Uterus (tissue), 4 donors: ENCODE measurements around the gene MBP. TPM values are rescaled to one million over a fixed set of nuclear protein-coding genes. Genes with fewer than 3 reads are reported as not detected.
"Not testable (repeated sequence)": the region's sequence is repeated elsewhere in the genome, so short reads cannot be mapped to it uniquely, and the experiment has no call there.

ENCODE experiments used
- DNase-seq, 2 donors: peaks; one replicate each; pipeline ENCODE4 v3.0.0-alpha.2; 2019 to 2020
- H3K27ac ChIP-seq, 2 donors: fragments of 200-600 bp; sonication (generic); 1 replicate in 1 of 2; 2 replicates in 1 of 2; pipeline ENCODE4 v1.5.1; 2016 to 2018
- H3K27me3 ChIP-seq, 2 donors: fragments of 200-600 bp; sonication (generic); one replicate each; pipeline ENCODE4 v1.5.1; 2018 to 2019; ENCODE audit warnings: control low read depth in 1 of 2
- H3K36me3 ChIP-seq, 2 donors: fragments of 200-600 bp; sonication (generic); one replicate each; pipeline ENCODE4 v1.5.1; 2019; ENCODE audit warnings: control low read depth in 1 of 2
- H3K4me1 ChIP-seq, 2 donors: fragments of 200-600 bp; sonication (generic); one replicate each; pipeline ENCODE4 v1.5.1; 2018 to 2019; ENCODE audit warnings: control low read depth in 1 of 2
- H3K4me3 ChIP-seq, 2 donors: fragments of 200-600 bp; sonication (generic); 1 replicate in 1 of 2; 2 replicates in 1 of 2; pipeline ENCODE4 v1.5.1; 2018 to 2019; ENCODE audit warnings: mild to moderate bottlenecking in 1 of 2
- H3K9me3 ChIP-seq, 2 donors: fragments of 200-600 bp; sonication (generic); one replicate each; pipeline ENCODE4 v1.5.1; 2019; ENCODE audit warnings: control low read depth in 1 of 2
- CTCF ChIP-seq, 4 experiments: fragments of 200-600 bp in 2 of 4; fragments of 450-650 bp in 2 of 4; sonication (generic) in 2 of 4; IDR thresholded peaks; one replicate each; pipeline ENCODE4 v1.5.1; 2016 to 2019; ENCODE audit warnings: antibody characterized with exemption in 4 of 4, mild to moderate bottlenecking in 2 of 4, moderate library complexity in 1 of 4
- POLR2A ChIP-seq, 2 donors: fragments of 450-650 bp; IDR thresholded peaks; one replicate each; pipeline ENCODE4 v1.6.1; 2016; ENCODE audit warnings: antibody characterized with exemption in 2 of 2, mild to moderate bottlenecking in 1 of 2, moderate library complexity in 1 of 2
- intact Hi-C: fragments of 100-400 bp; cut with DNase I; formaldehyde crosslinking; loops from one replicate; pipeline ENCODE4 v1.15.1; 2023; ENCODE audit warnings: low total_unique reads
- total RNA-seq, 4 donors: library from RNA; depleted of rRNA in 3 of 4; stranded (reverse); fragments of >200 nt in 3 of 4; gene quantifications; one replicate each; pipeline versions ENCODE4 v1.1.0 to v1.2.4, GENCODE V29; 2014 to 2023
- donor health status: DM: yes; HTN: yes; CAD: no.

MBP gene
- total RNA-seq, 4 donors from 2014 or later: 12.1 to 52.2 (median 19.8) TPM

- no peak overlapping the region for H3K4me3 ChIP-seq
- no peaks in the 10 kb centered on the region for H3K4me1 ChIP-seq
- TF ChIP-seq POLR2A (IDR thresholded peaks at IDR 0.05) (no peak), CTCF (IDR thresholded peaks at IDR 0.05) (no peak)
- no peak overlapping the region for H3K27ac ChIP-seq
- H3K36me3 ChIP-seq: no peaks in the 10 kb centered on the region
- H3K9me3 ChIP-seq: no peaks in the 10 kb centered on the region
- H3K27me3 ChIP-seq: no peaks in the 10 kb centered on the region
- intact Hi-C loops: no loop called here
- no peak for DNase-seq
Observed at GRCh38 chr18:77022116-77022515, 110.5 kb downstream of the MBP start.

- H3K27ac ChIP-seq, H3K9me3 ChIP-seq, H3K4me1 ChIP-seq, DNase-seq, H3K4me3 ChIP-seq, intact Hi-C loops, H3K27me3 ChIP-seq, H3K36me3 ChIP-seq: not testable (repeated sequence)
Observed at GRCh38 chr18:77021478-77021877, 111.1 kb downstream of the MBP start.

GRCh38 chr18:77021075-77021474, 111.5 kb downstream of the MBP start:
- no peak overlapping the region for H3K27ac ChIP-seq
- H3K4me3 ChIP-seq: no peak overlapping the region
- intact Hi-C loops: no loop called here
- H3K9me3 ChIP-seq: no peaks in the 10 kb centered on the region
- no peak for DNase-seq
- H3K27me3 ChIP-seq: no peaks in the 10 kb centered on the region
- no peaks in the 10 kb centered on the region for H3K36me3 ChIP-seq
- TF ChIP-seq CTCF (IDR thresholded peaks at IDR 0.05) (no peak), POLR2A (IDR thresholded peaks at IDR 0.05) (no peak)
- H3K4me1 ChIP-seq: no peaks in the 10 kb centered on the region

- no peaks in the 10 kb centered on the region for H3K4me1 ChIP-seq
- DNase-seq: no peak
- TF ChIP-seq CTCF (IDR thresholded peaks at IDR 0.05) (no peak), POLR2A (IDR thresholded peaks at IDR 0.05) (no peak)
- no peaks in the 10 kb centered on the region for H3K36me3 ChIP-seq
- H3K4me3 ChIP-seq: no peak overlapping the region
- H3K27ac ChIP-seq: no peak overlapping the region
- H3K9me3 ChIP-seq: no peaks in the 10 kb centered on the region
- intact Hi-C loops: no loop called here
- H3K27me3 ChIP-seq: no peaks in the 10 kb centered on the region
Observed at GRCh38 chr18:77020561-77020960, 112.0 kb downstream of the MBP start.

GRCh38 chr18:77019641-77020040, 112.9 kb downstream of the MBP start:
- Histone ChIP-seq H3K4me1 (no peaks in the 10 kb centered on the region), H3K27me3 (no peaks in the 10 kb centered on the region), H3K36me3 (no peaks in the 10 kb centered on the region), H3K4me3 (no peak overlapping the region), H3K27ac (no peak overlapping the region), H3K9me3 (no peaks in the 10 kb centered on the region)
- TF ChIP-seq POLR2A (IDR thresholded peaks at IDR 0.05) (no peak), CTCF (IDR thresholded peaks at IDR 0.05) (no peak)
- no peak for DNase-seq
- intact Hi-C loops: no loop called here

- H3K4me3 ChIP-seq, intact Hi-C loops, H3K27ac ChIP-seq, DNase-seq, H3K4me1 ChIP-seq, H3K36me3 ChIP-seq, H3K9me3 ChIP-seq, H3K27me3 ChIP-seq: not testable (repeated sequence)
Observed at GRCh38 chr18:77018650-77019049, 113.9 kb downstream of the MBP start.
